GM12874 (cell line): ENCODE measurements around the gene SPDEF.

Source experiments
- TF ChIP-seq, protein P1 (sequence below): IDR thresholded peaks from 2 replicates; pipeline ENCODE4 v1.5.1; 2011; ENCODE audit warnings: low read depth, mild to moderate bottlenecking, control low read depth, low read length, moderate library complexity; ENCODE audit not compliant: insufficient read depth

The SPDEF gene

DNA sequence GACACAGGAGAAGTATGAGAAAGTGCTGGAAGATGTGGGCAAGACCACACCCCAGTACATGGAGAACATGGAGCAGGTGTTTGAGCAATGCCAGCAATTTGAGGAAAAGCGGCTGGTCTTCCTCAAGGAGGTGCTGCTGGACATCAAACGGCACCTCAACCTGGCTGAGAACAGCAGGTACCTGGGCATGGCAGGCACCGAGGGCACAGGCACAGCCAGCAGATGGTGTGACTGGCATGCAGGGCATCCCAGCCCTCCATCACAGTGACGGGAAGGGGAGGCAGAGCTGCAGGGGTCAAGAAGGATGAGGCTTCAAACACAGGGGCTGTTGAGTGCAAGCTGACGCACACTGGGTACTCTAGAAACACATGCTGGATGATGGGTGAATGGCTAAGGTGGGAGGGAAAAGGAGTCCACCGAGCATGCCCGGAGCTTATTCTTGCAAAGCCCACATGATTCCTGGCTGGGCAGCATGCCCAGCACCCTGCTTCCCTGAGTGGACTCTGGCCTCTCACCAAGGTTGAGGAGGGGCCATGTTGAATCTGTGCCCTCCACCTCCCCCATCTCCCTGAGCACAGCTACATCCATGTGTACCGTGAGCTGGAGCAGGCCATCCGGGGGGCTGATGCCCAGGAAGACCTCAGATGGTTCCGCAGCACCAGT, 26.3 kb downstream of the SPDEF start:
- TF ChIP-seq, protein P1, sequence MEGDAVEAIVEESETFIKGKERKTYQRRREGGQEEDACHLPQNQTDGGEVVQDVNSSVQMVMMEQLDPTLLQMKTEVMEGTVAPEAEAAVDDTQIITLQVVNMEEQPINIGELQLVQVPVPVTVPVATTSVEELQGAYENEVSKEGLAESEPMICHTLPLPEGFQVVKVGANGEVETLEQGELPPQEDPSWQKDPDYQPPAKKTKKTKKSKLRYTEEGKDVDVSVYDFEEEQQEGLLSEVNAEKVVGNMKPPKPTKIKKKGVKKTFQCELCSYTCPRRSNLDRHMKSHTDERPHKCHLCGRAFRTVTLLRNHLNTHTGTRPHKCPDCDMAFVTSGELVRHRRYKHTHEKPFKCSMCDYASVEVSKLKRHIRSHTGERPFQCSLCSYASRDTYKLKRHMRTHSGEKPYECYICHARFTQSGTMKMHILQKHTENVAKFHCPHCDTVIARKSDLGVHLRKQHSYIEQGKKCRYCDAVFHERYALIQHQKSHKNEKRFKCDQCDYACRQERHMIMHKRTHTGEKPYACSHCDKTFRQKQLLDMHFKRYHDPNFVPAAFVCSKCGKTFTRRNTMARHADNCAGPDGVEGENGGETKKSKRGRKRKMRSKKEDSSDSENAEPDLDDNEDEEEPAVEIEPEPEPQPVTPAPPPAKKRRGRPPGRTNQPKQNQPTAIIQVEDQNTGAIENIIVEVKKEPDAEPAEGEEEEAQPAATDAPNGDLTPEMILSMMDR, result no peak

DNA sequence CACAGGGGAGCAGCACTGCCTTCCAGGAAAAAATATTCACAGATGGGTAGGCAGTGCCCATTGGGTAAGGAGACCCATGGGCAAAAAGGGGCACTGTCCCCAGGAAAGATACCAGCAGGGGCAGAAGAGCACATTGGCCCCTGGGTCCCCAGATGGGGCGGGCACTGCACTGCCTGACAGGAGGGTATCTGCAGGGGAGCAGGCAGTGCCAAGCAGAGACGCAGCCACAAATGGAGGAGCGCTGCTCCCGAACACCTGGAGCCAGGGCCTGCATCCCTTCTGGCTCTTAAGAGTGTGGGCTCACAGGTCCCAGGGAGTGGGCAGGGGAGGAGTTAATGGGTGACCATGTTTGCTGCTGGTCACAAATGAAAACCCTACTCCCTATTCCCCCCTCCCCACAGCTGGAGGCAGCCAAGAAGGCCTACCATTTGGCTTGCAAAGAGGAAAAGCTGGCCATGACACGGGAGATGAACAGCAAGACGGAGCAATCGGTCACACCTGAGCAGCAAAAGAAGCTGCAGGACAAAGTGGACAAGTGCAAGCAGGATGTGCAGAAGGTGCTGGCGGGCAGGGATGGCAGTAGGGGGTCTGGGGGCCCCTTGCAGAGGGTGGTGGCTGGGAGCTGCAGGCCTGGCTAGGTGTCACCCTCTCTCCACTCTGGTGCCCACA, 27.0 kb downstream of the SPDEF start:
- TF ChIP-seq, protein P1, result no peak

DNA sequence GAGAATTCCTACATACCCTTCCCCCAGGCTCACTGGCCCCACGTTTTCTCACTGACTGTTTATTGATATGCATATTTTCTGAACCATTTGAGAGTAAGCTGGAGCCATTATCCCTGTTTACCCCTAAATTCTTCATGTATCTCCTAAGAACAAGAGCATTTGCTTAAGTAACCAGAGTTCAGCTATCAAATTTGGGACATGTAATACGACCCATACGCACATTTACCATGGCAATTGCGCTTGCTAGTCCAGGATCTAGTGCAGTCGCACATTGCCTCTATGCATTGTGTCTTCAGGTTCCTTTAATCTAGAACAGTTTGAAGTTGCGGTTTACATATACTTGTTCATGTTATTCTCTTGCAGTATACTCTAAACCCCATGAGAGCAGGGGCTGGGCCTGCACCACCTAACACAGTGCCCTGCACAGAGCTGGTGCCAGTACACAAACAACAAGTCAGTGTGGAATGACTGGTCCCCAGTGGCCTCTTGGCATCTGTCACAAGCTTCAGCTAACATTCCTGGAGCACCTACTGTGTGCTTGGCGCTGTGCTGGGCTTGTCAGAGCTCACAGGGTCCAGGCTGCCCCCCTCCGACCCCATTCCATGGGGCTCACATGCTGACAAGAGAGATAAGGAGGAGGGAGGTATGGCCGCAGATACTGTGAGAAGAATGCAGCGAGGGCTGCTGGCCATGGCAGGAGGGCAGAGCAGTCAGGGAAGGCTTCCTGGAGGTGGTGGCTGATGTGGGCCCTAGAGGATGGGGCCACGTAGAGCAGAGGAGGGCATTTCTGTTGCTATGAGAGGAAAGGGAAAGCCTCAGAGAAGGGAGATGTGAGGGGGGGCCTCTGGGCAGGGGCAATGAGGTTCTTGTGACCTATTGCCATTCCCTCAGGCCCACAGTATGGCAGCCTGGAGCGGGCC, 28.1 kb downstream of the SPDEF start:
- TF ChIP-seq, protein P1, result no peak

DNA sequence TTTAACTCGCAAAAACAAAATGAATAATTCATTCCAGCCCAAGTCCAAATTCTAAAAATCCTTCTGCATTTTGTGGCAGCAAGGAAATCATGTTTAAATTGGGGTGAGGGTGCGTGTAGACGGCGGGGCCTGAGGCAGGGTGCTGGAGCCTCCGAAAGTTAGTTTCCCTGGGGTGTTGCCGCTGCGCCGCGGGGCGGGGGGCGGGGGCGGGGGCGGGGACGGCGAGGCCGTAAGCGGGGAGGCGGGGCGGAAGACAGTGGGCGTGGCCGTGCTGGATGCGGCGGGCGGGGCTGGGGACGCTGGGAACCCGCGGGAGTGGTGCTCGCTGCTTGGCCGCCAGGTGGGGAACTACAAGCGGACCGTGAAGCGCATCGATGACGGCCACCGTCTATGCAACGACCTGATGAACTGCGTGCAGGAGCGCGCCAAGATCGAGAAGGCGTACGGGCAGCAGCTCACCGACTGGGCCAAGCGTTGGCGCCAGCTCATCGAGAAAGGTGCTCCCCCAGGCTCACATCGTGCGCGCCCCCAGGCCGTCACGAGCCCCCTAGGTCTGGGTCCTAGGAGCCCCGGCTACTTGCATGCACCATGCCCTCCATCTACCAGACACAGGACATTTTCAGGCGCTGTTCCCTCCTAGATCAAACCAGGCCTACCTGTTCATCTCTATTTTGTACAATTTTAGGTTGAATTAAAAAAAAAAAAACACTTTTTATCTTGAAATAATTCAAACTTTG, 29.0 kb downstream of the SPDEF start:
- TF ChIP-seq, protein P1, result peak; percentile 82

DNA sequence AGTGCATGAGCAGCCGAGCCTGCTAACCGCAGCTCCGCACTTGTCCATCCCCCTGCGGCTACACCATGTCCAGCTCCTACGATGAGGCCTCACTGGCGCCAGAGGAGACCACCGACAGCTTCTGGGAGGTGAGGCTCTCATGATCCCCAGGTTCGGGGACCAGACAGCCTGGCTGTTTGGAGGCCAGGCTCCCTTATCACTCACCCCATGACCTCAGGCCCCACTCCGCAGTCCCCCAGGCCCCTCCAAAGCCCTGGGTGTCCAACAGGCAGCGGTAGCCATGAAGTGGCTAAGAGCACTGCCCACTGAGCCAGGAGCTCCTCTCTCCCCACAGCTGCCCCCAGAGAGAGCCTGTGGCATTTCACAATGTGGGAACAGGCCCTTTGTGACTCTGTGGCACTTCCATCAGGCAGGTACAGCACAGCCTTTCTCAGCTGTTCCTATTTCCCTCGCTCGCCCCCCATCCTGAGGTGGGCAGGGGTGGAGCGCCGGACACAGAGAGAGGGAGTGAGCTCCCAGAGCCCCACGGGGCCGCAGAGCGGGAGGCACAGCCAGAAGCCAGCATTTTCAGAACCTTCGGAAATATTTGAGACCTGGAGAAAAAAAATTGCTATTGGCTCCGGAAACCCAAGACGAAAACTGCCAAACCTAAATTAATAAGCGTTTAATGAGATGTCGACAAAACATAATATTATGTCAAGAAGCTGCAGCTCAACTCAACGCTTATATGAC, 29.7 kb downstream of the SPDEF start:
- TF ChIP-seq, protein P1, result no peak

DNA sequence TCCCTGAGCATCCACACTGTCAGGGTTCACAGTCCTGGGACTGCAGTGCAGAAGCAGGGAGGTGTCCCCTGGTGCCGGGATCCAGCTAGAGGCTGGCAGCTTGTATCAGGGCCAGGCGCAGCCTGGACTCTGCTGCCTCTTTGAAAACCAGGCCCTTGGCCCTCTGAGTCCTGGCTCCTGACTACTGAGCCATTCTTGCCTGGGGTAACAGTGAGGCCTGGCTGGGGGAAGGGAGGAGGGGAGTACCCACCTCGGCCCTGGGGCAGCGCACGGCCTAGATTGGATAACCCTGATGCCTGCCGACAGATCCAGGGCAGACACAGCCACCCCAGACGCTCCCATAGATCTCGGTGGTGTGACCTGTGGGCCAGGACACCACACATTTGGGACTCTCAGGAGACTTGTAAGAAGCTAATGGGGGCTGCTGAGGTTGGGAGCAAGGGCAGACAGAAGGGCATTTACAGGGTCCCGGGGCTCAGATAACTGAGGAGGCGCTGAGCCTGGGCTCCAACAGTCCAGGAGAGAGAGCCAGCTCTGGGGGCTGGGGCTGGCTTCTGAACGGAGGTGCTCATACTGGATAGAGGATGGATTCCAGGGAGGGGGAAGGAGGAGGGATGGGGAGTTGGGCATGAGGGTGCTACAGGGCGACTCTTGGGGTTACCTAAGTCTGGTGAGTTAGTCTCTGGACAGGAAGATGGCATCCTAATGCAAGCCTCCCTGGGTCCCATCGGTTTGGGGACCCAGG, 30.5 kb downstream of the SPDEF start:
- TF ChIP-seq, protein P1, result no peak
